Islet of Langerhans (tissue), 1 donor: ENCODE measurements around the gene CHST3.
"Not testable (repeated sequence)": the region's sequence is repeated elsewhere in the genome, so short reads cannot be mapped to it uniquely, and the experiment has no call there.

Experiments used
- FAIRE-seq: peaks from one replicate; lab custom pipeline; 2011; peaks lifted over from hg19 to GRCh38; lab: Jason Lieb, UNC

CHST3 gene

GRCh38 chr10:71964098-71964742 lies at the start of gene CHST3:
Gene CHST3 (plus strand): TSS chr10:71964395. CDS start chr10:72005843, 41,448 bp downstream.
- FAIRE-seq: no peak

DNA sequence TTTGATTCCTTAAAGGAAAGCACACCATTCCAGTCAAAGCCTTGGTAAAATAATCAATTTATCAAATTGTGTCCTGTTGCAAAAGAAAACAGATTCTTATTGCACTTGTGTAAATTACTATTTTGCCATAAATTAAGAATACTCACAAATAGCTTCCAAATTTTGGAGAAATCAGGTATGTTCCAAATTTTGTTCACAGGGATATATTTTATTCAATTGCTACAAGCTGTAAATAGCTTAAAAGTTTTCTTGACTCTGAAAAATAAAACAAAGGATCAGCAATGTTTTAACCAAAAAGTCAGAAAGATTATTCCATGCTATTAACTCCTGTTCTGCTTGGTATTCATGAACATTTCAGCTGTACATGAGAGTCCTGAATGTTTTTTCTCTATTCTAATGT lies 47.4 kb upstream of the CHST3 start:
- FAIRE-seq: no peak

DNA sequence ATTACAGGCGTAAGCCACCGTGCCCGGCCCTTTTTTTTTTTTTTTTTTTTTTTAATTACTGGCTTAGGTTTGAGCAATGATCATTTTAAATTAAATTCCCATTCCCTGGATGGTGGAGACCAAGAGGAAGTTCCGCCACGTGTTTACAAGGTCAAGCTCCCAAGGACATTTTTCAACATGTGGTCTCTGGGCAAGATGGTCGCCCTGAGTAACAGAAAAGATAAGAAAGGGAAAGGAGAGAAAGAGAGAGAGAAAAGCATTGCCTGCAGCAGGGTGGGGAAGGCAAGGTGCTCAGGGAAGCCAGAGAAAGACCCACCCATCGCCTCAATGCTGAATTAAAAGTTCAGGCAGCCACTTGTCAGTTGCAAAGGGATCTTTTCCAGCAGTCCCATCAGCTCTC lies 45.2 kb upstream of the CHST3 start:
- no peak for FAIRE-seq

DNA sequence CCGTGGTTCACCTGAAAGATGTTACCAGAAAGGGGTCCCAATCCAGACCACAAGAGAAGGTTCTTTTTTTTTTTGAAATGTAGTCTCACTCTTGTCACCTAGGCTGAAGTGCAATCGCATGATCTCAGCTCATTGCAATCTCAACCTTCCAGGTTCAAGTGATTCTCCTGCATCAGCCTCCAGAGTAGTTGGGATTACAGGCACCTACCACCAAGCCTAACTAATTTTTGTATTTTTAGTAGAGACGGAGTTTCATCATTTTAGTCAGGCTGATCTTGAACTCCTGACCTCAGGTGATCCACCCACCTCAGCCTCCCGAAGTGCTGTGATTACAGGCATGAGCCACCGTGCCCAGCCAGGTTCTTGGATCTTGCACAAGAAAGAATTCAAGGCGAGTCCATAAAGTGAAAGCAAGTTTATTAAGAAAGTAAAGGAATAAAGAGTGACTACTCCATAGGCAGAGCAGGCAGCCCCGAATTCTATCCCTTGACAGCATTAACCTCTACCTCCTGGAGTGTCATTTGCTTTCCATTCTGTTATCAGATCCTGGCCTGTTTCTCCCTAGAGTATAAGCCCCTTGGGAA lies 44.1 kb upstream of the CHST3 start:
- FAIRE-seq: not testable (repeated sequence)

DNA sequence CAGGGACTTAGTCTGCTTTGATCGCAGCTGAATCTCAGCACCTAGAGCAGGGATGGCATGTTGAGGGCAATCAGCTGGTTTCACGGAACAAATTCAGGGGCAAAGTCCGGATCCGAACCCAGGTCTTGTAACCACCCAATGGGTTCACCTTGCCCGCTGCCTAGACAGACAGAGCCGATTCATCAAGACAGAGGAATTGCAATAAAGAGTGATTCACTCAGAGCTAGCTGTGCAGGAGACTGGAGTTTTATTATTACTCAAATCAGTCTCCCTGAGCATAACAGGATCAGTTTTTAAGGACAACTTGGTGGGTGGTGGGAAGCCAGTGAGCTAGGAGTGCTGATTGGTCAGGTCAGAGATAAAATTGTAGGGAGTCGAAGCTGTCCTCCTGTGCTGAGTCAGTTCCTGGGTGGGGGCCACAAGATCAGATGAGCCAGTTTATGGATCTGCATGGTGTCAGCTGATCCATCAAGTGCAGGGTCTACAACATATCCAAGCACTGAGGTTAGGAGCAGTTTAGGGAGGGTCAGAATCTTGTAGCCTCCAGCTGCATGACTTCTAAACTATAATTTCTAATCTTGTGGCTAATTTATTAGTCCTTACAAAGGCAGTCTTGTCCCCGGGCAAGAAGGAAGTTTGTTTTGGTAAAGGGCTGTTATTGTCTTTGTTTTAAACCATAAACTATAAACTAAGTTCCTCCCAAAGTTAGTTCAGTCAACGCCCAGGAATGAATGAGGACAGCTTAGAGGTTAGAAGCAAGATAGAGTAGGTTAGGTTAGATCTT lies 43.5 kb upstream of the CHST3 start:
- no peak for FAIRE-seq

DNA sequence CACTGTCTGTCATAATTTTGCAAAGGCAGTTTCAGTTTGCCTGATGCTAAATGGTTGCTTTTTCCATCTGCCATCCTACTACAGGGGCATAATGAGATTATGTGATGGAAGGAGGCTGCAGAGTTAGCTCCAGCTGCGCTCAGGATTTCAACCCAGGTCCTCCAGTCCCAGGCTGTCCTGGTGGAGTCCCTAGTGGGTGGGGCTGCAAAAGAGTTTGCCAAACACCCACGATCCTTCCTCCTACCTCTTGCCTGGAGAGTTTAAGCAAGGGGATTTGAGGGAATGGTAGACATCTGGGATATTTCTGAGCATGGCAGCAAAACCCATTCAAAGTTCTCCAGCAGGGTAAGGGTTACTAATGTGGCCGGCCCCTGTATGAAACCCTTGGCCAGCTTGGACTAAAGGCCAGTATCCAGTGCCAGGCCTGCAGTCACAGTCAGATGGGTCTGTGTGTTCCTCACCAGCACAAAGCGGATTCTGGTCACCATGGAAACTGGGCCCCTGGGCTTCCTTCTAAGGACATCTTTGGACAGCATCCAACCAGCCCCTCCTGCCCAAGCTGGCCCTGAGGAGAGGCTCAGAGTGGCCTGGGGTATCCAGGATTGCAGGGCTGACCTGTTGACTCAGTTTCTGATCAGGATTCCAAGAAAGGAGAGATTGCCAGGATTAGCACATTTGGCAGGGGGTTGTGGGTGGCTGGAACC lies 42.7 kb upstream of the CHST3 start:
- no peak for FAIRE-seq

DNA sequence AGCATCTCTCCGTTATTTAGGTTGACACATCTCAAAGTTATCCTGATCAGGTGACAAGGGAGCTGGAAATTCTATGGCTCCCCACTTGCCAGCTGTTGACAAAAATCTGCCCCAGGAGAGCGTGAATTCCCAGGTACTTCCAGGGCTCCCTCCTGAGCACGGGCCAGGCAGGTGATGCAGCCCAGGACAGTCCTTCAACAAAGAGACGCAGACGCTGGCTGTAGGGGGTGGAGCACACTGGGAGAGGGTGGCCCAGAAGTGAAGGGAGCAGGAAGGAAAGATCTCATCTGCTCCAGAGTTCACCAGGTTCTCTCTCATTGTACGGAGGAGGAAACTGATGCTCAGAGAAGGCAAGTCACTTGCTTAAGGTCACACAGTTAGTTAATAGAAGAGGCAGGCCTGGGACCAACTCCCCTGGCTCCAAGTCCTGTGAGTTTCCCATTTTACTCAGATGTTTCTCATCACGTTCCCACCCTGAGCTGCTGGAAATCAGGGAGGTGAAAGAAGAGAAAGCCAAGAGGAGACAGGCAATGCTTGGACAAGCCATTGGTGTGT lies 41.0 kb upstream of the CHST3 start:
- FAIRE-seq: no peak

DNA sequence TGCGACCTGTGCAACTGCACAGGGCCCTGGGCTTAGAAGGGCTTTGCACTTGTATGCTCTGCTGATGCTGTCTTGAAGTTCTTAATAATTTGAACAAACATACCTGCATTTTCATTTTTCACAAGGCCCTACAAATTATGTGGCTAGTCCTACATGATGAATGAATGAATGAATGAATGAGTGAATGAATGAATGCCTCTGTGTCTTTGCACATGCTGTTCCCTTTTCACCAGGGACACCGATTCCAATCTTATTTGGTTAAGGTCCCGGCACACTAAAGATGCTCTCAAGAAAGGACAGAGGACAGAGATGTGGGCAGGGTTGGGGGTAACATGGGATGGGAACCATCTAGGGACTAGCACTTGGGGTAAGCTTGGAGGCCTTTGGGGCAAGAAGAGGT lies 39.4 kb upstream of the CHST3 start:
- no peak for FAIRE-seq

GRCh38 chr10:71927159-71927558 lies 37.0 kb upstream of the CHST3 start:
- no peak for FAIRE-seq

DNA sequence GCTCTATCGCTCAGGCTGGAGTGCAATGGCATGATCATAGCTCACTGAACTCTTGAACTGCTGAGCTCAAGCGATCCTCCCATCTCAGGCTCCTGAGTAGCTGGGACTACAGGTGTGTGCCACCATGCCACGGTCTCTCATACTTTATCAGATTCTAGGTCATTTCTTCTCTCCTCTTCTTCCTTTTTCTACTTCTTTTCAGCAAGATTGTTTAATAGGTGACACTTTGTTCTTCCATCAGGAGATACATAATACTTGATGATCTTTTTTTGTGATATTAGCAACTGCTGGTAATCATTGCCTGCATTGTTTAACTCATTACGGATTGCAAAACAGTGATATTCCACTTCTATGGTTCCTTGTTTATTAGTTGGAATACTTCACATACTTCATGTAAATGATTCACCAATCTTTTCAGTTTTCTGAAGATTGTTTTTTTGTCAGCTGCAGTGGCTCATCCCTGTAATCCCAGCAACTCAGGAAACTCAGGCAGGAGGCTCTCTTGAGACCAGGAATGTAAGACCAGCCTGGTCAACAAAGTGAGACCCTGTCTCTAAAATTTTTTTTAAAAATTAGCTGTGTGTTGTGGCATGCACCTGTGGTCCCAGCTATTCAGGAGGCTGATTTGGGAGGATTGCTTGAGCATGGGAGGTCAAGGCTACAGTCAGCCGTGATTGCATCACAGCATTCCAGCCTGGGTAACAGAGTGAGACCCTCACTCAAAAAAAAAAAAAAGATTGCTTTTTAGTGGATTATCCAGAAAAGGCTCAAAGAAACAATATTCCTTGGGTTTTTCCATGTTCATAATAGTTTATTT lies 36.2 kb upstream of the CHST3 start:
- FAIRE-seq: no peak

DNA sequence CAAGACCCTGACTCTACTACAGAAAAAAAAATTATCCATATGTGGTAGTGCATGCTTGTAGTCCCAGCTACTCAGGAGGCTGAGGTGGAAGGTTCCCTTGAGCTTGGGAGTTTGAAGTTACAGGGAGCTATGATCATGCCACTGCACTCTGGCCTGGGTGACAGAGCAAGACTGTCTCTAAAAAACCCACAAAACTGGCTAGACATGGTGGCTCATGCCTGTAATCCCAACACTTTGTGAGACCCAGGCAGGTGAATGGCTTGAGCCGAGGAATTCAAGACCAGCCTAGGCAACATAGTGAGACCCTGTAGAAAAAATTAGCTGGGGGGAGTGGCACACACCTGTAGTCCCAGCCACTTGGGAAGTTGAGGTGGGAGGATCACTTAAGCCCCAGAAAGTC lies 32.9 kb upstream of the CHST3 start:
- FAIRE-seq: no peak

DNA sequence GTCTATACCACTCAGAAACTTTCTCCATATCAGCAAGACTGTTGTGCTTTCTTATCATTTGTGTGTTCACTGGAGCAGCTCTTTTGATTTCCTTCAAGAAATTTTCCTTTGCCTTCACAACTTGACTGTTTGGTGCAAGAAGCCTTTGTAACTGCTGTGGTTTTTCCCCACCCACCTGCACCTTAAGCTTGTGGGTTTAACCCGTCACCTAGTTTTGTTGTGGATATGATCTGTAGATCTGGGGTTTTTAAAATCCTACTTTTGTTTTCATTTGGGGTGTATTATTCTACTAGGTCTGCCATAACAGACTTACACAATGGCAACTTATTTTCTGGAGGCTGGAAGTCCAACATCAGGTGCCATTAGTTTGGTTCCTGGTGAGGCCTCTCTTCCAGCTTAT lies 30.5 kb upstream of the CHST3 start:
- no peak for FAIRE-seq

GRCh38 chr10:71938211-71938610 lies 26.0 kb upstream of the CHST3 start:
- FAIRE-seq: no peak

DNA sequence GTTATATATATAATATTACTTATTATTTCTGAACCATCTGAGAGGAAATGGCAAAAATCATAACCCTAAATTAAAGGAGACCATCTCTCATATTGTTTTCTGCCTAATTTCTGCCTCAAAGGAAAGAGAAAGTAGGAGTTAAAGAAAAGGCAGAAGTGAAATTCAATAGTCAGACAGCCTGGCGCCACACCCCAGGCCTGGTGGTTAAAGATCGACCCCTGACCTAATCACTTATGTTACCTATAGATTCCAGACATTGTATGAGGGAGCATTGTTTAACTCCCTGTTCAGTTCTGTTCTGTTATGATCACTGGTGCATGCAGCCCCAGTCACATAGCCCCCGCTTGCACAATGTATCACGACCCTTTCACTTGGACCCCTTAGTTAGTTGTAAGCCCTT lies 24.9 kb upstream of the CHST3 start:
- no peak for FAIRE-seq

DNA sequence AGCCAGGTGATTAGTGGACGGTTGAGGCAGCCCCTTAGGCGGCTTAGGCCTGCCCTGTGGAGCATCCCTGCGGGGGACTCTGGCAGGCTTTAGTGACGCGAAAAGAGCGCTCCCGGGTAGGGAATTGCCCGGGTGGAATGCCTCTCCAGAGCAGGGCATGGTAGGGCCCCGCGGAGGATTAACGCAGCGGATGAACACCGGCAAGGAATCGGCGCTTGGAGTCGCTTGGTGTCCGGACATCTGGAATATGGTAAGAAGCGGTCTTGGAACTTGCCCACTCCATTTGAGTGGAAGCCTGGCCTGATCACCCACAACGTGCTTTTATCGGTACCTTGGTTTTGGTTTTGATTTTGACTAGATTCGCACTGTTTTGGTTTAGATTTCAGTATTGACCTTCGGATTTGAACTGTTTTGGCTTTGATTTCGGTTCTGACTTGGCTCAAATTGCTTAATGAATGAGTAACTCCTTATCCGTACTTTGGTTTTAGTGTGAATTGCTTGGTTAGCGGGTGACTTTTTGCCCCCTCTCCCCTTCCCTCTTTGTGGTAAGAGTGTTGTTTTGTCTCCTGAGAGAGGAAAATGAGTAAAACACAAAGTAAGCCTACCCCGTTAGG lies 24.2 kb upstream of the CHST3 start:
- no peak for FAIRE-seq

DNA sequence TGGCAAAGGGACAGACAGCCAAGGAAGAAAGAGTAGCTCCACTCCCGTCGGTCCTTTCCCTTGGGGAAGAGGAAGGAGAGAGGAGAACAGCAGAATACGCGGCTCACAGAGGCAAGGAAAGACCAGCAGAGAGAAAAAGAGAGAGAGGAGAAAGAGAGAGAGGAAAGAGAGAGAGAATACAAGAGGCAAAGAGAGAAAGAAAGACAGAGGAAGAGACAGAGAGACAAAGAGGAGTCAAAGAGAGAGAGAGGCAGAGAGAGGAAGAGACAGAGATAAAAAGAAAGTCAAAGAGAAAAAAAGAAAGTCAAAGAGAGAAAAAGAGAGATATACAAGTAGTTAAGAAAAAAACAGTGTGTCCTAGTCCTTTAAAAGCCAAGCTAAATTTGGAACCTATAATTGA lies 23.4 kb upstream of the CHST3 start:
- no peak for FAIRE-seq

GRCh38 chr10:71941318-71941717 lies 22.9 kb upstream of the CHST3 start:
- no peak for FAIRE-seq

- no peak for FAIRE-seq
These were observed 18.2 kb upstream of the CHST3 start for GRCh38 chr10:71945819-71946474.

GRCh38 chr10:71946700-71947099 lies 17.5 kb upstream of the CHST3 start:
- no peak for FAIRE-seq

DNA sequence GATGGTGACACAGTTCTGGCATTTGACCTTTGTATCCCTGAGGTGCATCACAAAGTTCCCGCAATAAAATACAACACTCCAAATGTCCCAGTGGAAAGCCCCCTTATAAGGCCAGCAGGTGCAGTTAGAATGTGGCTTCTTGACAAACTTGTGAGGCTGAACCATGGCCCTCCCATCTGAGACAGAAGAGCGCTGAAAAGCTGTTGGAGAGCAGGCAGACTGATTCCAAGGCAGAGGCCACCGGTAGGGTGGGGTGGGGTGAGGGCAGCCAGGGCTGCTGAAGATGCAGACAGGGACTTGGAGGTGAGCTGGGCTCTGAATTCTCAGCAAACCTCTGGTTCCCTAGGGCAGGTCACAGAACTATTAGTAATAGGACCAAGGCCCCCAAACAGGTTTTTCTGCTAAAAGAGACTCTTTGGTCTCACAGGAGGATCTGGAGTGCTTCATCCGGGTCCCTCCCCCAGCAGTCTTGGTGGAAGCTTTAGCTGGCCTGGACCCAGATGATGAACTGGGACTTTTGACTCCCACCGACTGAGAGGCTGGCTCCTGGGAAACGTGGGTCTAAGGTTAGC lies 15.6 kb upstream of the CHST3 start:
- no peak for FAIRE-seq

GRCh38 chr10:71950683-71951082 lies 13.5 kb upstream of the CHST3 start:
- no peak for FAIRE-seq
